Measurements from ENCODE around the gene CACNA1S.

- TF ChIP-seq CTCF (IDR thresholded peaks at IDR 0.05), result no peak
- no peak for TF ChIP-seq POLR2A (IDR thresholded peaks at IDR 0.05)
Observed at GRCh38 chr1:201054091-201054543, 58.1 kb downstream of the CACNA1S start.

Data from esophagus squamous epithelium (tissue), 4 donors.